GM12891 (cell line): ENCODE results near the gene OPA3.

Source experiments
- PAX5 ChIP-seq: IDR thresholded peaks from 2 replicates; pipeline ENCODE4 v1.6.1; 2011; ENCODE audit warnings: low read length, moderate library complexity, mild to moderate bottlenecking; ENCODE audit not compliant: insufficient read depth, severe bottlenecking
- POLR2A ChIP-seq: IDR thresholded peaks from 2 replicates; pipeline ENCODE4 v1.6.1; 2011; ENCODE audit warnings: low read depth, low read length, control low read depth
- POLR2AphosphoS5 ChIP-seq: IDR thresholded peaks from 2 replicates; pipeline ENCODE4 v1.6.1; 2011; ENCODE audit warnings: low read depth, low read length, control low read depth
- POU2F2 ChIP-seq: IDR thresholded peaks from 2 replicates; pipeline ENCODE4 v1.6.1; 2011; ENCODE audit warnings: low read depth, mild to moderate bottlenecking, control low read depth, low read length, moderate library complexity
- TAF1 ChIP-seq: IDR thresholded peaks from 2 replicates; pipeline ENCODE4 v1.6.1; 2011; ENCODE audit warnings: low read depth, low read length, control low read depth

DNA sequence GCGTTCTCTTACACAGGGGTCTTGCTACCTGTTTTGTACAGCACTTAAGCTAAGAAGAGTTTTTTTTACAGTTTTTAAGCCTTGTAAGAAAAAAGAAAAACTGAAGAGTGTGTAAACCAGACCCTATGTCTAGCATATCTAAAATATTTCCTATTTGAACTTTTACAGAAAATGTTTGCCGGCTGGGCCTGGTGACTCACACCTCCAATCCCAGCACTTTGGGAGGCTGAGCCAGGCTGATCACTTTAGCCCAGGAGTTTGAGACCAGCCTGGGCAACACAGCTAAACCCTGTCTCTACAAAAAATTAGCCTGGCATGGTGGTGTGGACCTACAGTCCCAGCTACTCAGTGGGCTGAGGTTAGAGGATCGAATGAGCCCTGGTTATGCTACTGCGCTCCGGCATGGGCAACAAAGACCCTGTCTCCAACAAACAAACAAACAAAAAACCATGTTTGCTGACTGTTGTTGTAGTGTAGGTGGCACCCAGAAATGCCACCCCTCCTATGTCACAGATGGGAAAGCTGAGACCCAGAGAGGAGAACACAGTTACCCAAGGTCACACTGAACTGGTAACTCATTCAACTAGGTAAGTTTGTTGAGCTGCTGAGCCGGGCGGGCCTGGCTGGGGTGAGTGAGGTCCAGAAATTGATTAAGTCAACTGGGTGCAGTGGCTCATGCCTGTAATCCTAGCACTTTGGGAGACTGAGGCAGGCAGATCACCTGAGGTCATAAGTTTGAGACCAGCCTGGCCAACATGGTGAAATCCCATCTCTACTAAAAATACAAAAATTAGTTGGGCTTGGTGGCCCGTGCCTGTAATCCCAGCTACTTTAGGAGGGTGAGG is 79.2 kb downstream of the OPA3 start:
- TF ChIP-seq POLR2AphosphoS5 = no peak
- TF ChIP-seq POLR2A = no peak
- TF ChIP-seq TAF1 = no peak
- no peak for TF ChIP-seq PAX5
- no peak for TF ChIP-seq POU2F2
